Natural killer cell treated with Interleukin-12 subunit alpha and Interleukin-12 subunit beta and Interleukin-15 and Interleukin-18, amount 100 ng/mL, for 72 hours (primary cell): ENCODE measurements around the gene PRH2. TPM values are rescaled to one million over a fixed set of nuclear protein-coding genes. Genes with fewer than 3 reads are reported as not detected.
A peak's percentile ranks its signal among the peaks of the same experiment; 100 is the strongest.

Experiments
- ATAC-seq, 2 donors: fragments of 150-1000 bp; cut with Tn5 transposase in 1 of 2; sonication (Bioruptor Pico), chemical (Tn5 transposase) in 1 of 2; 2 replicates each; pipeline ENCODE4 v1.10.0; 2021
- DNase-seq: peaks from one replicate; pipeline ENCODE4 v3.0.0; 2022; ENCODE audit warnings: low spot score
- H3K27ac Mint-ChIP-seq, 2 donors: 1 replicate in 1 of 2; 2 replicates in 1 of 2; pipeline ENCODE4 v1.8.0; 2022; ENCODE audit warnings: mixed read lengths in 2 of 2, mild to moderate bottlenecking in 1 of 2, moderate library complexity in 1 of 2
- H3K27me3 Mint-ChIP-seq, 2 donors: 1 replicate in 1 of 2; 2 replicates in 1 of 2; pipeline ENCODE4 v1.8.0; 2022; ENCODE audit warnings: mixed read lengths in 2 of 2
- H3K36me3 Mint-ChIP-seq: one replicate; pipeline ENCODE4 v1.8.0; 2022; ENCODE audit warnings: mixed read lengths
- H3K4me1 Mint-ChIP-seq, 2 donors: 1 replicate in 1 of 2; 2 replicates in 1 of 2; pipeline ENCODE4 v1.8.0; 2022; ENCODE audit warnings: low read depth in 2 of 2, mixed read lengths in 2 of 2, mild to moderate bottlenecking in 1 of 2
- H3K4me3 Mint-ChIP-seq: one replicate; pipeline ENCODE4 v1.8.0; 2022; ENCODE audit warnings: mixed read lengths
- H3K9me3 Mint-ChIP-seq: 2 replicates; pipeline ENCODE4 v1.8.0; 2022; ENCODE audit warnings: mixed read lengths
- total RNA-seq, 2 donors: library from RNA; stranded (reverse); gene quantifications; one replicate each; pipeline ENCODE4 v1.2.3, GENCODE V29; 2022

PRH2 gene
- total RNA-seq, 2 donors from 2014 or later, result not detected

DNA sequence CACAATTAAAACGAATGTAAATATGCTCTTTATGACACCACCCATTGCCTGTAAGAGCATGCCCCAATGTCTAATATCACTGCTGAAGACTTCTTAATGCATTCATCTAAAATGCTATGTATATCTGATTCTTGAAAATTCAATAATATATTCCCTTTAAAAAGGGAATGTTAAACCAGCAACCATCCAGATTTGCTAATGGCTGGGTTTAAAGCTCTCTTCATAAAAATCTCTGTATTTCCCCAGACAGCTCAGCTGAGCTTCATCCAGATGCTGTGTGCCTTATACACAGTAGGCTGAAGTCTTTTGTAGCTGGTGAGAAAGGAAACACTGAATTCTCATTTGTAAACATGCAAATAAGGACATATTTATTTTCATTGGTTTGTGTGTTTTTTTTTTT, 10.1 kb downstream of the PRH2 start, which contains the start of gene TAS2R14:
Gene TAS2R14 (minus strand): TSS at position 101 of the 400 bp plus-strand sequence. CDS start 56 bp downstream, at position 45.
- H3K9me3 Mint-ChIP-seq, result no peaks in the 10 kb centered on the region
- H3K36me3 Mint-ChIP-seq, result no peaks in the 10 kb centered on the region
- DNase-seq (no peak), ATAC-seq (no peak)
- H3K4me3 Mint-ChIP-seq, result no peak within 1 kb of the TSS
- H3K27me3 Mint-ChIP-seq, result no peaks in the 10 kb centered on the region
- no peak within 1 kb of the TSS for H3K27ac Mint-ChIP-seq
- peaks cover 0 to 4% of the 10 kb centered on the region in 2 donors for H3K4me1 Mint-ChIP-seq

DNA sequence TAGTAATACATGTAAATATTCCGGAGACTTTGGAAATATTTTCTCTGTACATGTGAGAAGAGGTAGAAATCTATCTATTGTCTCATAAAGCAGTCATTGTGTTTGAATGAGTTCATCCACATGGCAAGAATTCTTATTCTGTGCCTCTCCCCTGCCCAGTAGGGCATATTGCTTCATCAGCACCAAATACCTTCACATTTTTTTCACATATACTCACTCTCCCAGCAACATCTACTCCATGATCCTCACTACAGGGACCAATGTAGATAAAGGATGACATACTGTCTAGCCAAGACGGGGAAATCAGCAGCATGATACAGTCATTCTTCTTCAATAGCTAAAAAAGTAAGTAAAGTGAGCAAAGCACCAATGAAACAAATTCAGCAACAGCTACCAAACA, 11.4 kb downstream of the PRH2 start:
- no peaks in the 10 kb centered on the region for H3K27me3 Mint-ChIP-seq
- H3K4me3 Mint-ChIP-seq, result no peak overlapping the region
- H3K4me1 Mint-ChIP-seq, result peaks cover 0 to 4% of the 10 kb centered on the region in 2 donors
- H3K9me3 Mint-ChIP-seq, result no peaks in the 10 kb centered on the region
- H3K27ac Mint-ChIP-seq, result no peak overlapping the region
- no peaks in the 10 kb centered on the region for H3K36me3 Mint-ChIP-seq
- no peak for ATAC-seq
- DNase-seq, result no peak

DNA sequence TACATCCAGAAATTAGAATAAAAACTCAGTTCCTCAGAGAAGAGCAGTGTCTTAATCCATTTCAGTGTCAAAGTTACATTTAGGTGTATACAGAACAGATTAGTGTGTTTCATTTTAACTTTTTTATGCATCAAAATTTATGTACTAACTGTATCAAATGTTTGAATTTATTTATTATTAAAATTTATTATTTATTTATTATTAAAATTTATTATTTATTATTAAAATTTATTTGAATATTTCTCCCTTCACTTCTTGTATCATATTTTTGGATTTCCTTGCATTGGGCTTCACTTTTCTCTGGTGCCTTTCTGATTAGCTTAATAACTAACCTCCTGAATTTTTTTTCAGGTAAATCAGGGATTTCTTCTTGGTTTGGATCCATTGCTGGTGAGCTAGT, 12.3 kb downstream of the PRH2 start:
- Mint-ChIP-seq H3K36me3 (no peaks in the 10 kb centered on the region), H3K27me3 (no peaks in the 10 kb centered on the region)

DNA sequence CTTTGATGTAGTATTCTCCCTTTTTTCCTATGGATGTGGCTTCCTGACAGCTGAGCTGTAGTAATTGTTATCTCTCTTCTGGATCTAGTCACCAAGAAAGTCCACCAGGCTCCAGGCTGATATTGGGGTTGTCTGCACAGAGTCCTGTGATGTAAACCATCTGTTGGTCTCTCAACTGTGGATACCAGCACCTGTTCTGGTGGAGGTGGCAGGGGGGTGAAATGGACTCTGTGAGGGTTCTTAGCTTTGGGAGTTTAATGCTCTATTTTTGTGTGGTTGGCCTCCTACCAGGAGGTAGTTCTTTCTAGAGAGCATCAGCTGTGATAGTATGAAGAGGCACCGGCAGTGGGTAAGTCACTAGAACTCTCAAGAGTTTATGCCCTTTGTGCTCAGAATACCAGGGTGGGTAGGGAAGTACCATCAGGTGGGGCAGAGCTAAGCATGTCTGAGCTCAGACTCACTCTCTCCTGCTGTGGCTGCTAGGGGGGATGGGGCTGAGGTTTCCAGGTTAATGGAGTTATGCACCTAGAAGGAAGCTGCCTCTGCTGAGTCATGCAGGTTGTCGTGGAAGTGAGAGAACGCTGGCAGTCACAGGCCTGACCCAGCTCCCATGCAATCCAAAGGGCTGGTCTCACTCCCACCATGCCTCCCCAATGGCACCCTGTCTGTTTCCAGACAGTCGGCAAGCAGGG, 13.0 kb downstream of the PRH2 start:
- Mint-ChIP-seq H3K27me3 (no peaks in the 10 kb centered on the region), H3K4me1 (peaks cover 0 to 4% of the 10 kb centered on the region in 2 donors), H3K36me3 (peaks cover 5% of the 10 kb centered on the region), H3K9me3 (peaks cover 3% of the 10 kb centered on the region), H3K4me3 (no peak overlapping the region), H3K27ac (no peak overlapping the region)
- ATAC-seq (peak in 1 of 2 donors; percentile 52), DNase-seq (no peak)

More for the DNA sequence above, 12.3 kb downstream of the PRH2 start:
- peaks cover 0 to 4% of the 10 kb centered on the region in 2 donors for H3K4me1 Mint-ChIP-seq
- ATAC-seq (no peak), DNase-seq (no peak)
- no peak overlapping the region for H3K4me3 Mint-ChIP-seq
- H3K27ac Mint-ChIP-seq, result no peak overlapping the region
- H3K9me3 Mint-ChIP-seq, result no peaks in the 10 kb centered on the region

DNA sequence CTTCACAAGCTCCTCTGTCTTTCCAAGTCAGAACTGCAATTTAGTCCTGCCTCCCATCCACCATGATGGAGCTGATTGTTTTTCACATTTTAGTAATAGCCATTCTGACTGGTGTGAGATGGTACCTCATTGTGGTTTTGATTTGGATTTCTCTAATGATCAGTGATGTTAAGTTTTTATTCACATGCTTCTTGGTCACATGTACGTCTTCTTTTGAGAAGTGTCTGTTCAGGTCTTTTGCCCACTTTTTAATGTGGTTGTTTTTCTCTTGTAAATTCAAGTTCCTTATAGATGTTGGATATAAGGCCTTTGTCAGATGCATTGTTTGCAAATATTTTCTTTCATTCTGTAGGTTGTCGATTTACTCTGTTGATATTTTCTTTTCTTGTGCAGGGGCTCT, 14.1 kb downstream of the PRH2 start:
- Mint-ChIP-seq H3K4me3 (no peak overlapping the region), H3K27ac (no peak overlapping the region), H3K36me3 (peaks cover 16% of the 10 kb centered on the region), H3K9me3 (peaks cover 12% of the 10 kb centered on the region), H3K27me3 (no peaks in the 10 kb centered on the region), H3K4me1 (peaks cover 0 to 4% of the 10 kb centered on the region in 2 donors)
- ATAC-seq (no peak), DNase-seq (no peak)

DNA sequence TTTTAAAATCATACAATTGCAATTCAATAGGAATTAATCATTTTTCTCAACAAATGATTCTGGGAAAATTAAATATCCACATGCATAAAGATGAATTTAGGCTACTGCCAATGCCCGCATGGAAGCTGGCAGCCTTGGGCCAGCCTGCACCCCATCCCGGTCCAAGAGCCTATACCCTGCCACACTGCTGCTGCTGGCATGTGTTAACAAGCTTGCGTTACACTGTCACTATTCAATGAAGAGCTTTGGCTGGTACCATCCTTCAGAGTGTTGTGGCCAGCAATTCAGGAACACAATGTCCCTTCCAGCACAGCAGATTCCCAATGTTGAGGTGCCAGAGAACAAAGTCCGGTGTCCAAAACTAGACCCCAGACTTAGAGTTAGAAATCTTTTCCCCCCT, 23.6 kb downstream of the PRH2 start:
- Mint-ChIP-seq H3K27me3 (peaks cover 0 to 3% of the 10 kb centered on the region in 2 donors), H3K27ac (no peak overlapping the region), H3K4me1 (peaks cover 29 to 38% of the 10 kb centered on the region in 2 donors), H3K4me3 (no peak overlapping the region), H3K36me3 (peaks cover 37% of the 10 kb centered on the region), H3K9me3 (peaks cover 11% of the 10 kb centered on the region)
- ATAC-seq (no peak), DNase-seq (no peak)

DNA sequence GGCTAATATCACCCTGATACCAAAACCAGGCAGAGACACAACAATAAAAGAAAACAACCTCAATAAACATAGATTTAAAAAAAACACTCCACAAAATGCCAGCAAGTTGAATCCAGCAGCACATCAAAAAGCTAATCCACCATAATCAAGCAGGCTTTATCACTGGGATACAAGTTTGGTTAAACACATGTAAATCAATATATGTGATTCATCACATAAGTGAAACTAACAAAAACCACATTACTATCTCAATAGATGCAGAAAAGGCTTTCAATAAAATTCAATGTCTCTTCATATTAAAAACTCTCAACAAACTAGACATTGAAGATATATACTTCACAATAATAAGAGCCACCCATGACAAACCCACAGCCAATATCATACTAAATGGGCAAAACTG, 27.0 kb downstream of the PRH2 start:
- H3K4me1 Mint-ChIP-seq, result peaks cover 45 to 51% of the 10 kb centered on the region in 2 donors
- no peak for ATAC-seq
- no peak overlapping the region for H3K4me3 Mint-ChIP-seq
- peaks cover 0 to 5% of the 10 kb centered on the region in 2 donors for H3K27me3 Mint-ChIP-seq
- no peak for DNase-seq
- H3K36me3 Mint-ChIP-seq, result peaks cover 21% of the 10 kb centered on the region
- H3K9me3 Mint-ChIP-seq, result peaks cover 5% of the 10 kb centered on the region
- no peak overlapping the region for H3K27ac Mint-ChIP-seq

DNA sequence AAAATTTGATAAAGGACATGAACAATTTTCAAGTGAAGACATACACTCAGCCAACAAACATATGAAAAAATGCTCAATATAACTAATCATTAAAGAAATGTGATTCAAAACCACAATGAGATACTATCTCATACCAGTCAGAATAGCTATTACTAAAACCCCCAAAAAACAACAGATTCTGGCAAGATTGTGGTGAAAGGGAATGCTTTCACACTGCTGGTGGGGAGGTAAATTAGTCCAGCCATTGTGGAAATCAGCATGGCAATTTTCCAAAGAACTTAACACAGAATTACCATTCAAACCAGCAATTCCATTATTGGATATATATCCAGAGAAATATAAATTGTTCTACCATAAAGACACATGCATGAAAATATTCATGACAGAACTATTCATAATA, 28.7 kb downstream of the PRH2 start:
- DNase-seq (no peak), ATAC-seq (no peak)
- Mint-ChIP-seq H3K4me3 (no peak overlapping the region), H3K36me3 (peaks cover 19% of the 10 kb centered on the region), H3K4me1 (peaks cover 50 to 53% of the 10 kb centered on the region in 2 donors), H3K27me3 (peaks cover 0 to 5% of the 10 kb centered on the region in 2 donors), H3K9me3 (peaks cover 5% of the 10 kb centered on the region), H3K27ac (no peak overlapping the region)

DNA sequence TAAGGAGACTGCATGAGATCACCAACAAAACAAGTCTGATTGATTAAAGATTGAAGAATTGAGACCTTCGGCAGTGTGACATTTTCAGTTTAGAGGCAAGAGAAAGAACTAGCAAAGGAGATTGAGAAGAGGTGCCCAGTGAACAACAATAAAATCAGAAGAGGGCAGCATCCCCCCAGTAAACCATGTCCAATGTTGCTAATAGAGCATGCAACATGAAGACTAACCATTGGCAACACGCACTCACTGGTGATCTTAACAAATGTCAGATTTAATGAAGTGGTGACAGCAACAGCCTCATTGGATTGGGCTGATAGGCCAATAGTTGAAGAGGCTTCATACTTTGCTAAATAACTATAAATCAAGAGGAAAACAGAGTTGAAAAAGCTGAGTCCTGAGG, 30.8 kb downstream of the PRH2 start:
- H3K27ac Mint-ChIP-seq, result no peak overlapping the region
- H3K4me3 Mint-ChIP-seq, result no peak overlapping the region
- H3K4me1 Mint-ChIP-seq, result peaks cover 33 to 34% of the 10 kb centered on the region in 2 donors
- H3K36me3 Mint-ChIP-seq, result peaks cover 8% of the 10 kb centered on the region
- H3K27me3 Mint-ChIP-seq, result peaks cover 0 to 2% of the 10 kb centered on the region in 2 donors
- peaks cover 1% of the 10 kb centered on the region for H3K9me3 Mint-ChIP-seq
- DNase-seq (no peak), ATAC-seq (no peak)

DNA sequence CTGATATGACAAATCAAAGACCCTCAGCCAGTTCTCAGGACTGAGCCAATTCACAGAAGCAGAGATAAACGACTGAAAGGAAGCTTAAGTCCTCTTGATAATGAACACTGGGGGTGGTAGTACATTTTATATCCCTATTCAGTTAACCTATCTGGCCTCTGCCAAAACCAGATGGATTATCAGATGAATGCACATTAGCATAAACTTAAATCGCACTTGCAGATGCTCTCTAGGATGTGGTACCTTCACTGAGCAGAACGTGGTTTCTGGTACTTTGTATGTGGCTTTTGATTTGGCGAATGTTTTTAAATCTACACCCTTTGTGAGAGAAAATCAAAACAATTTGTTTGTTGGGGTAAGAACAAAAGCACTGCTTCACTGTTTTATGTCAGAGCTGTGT, 31.2 kb downstream of the PRH2 start:
- ATAC-seq, result peak in 1 of 2 donors; percentile 24
- DNase-seq, result no peak
- peaks cover 30 to 31% of the 10 kb centered on the region in 2 donors for H3K4me1 Mint-ChIP-seq
- peaks cover 4% of the 10 kb centered on the region for H3K36me3 Mint-ChIP-seq
- H3K9me3 Mint-ChIP-seq, result no peaks in the 10 kb centered on the region
- H3K27ac Mint-ChIP-seq, result no peak overlapping the region
- H3K4me3 Mint-ChIP-seq, result no peak overlapping the region
- H3K27me3 Mint-ChIP-seq, result peaks cover 0 to 2% of the 10 kb centered on the region in 2 donors

DNA sequence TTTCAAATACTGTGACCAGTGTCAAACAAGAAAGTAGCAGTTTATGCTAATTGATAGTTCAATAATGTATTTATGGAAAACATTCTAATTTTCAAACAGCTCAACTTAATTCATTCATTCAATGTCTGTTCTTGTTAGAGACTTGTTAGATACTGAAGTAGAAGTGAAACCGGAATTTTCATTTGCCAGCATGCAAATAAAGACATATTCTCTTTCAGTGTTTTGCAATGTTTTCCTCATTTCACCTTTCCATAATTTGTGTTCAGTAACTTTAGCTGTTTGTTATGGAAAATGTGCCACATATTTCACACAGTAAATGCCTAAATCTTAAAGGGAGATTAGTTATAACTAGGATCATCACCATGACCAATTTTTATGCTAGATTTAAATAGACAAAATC, 36.4 kb downstream of the PRH2 start:
- ATAC-seq, result no peak
- Mint-ChIP-seq H3K27ac (no peak overlapping the region), H3K9me3 (no peaks in the 10 kb centered on the region), H3K4me3 (no peak overlapping the region), H3K4me1 (peaks cover 6 to 8% of the 10 kb centered on the region in 2 donors), H3K27me3 (no peaks in the 10 kb centered on the region), H3K36me3 (no peaks in the 10 kb centered on the region)
- DNase-seq, result no peak

DNA sequence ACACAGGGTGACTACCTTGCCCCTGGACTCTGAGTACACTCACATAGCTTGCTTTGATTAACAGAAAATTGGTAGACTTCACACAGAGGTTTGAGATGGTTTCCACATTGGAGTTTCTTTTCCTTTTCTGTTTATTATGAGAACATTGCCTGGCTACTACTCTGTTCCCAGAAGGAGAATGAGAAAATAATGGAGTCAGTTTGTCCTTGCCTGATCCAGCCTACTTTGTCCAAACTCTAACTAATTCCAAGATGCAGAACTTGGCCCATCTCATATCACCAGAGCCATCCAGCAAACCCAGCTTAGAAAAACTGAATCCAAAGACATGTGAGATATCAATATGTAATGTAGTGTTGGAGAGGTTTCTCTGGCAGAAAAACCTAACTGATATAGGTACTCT, 37.3 kb downstream of the PRH2 start:
- H3K4me3 Mint-ChIP-seq, result no peak overlapping the region
- no peaks in the 10 kb centered on the region for H3K9me3 Mint-ChIP-seq
- no peaks in the 10 kb centered on the region for H3K36me3 Mint-ChIP-seq
- DNase-seq (no peak), ATAC-seq (no peak)
- peaks cover 0 to 4% of the 10 kb centered on the region in 2 donors for H3K4me1 Mint-ChIP-seq
- no peak overlapping the region for H3K27ac Mint-ChIP-seq
- no peaks in the 10 kb centered on the region for H3K27me3 Mint-ChIP-seq

DNA sequence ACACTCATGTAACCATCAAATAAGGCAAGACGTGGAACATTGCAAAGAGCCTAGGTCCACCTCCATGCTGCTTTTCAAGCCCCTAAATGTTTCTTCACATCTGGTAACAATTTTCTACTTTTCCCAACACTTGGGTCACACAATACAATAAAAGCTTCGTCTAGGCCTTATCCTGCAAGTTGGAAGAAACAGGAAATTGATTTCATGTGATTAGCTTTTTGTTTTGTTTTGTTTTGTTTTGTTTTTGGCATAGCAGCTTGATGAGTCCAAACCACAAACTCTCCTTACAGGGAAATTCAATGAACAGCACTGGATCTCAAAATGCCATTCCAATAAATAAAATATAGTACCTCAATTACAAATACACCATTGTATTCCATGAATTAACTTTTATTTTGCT, 38.4 kb downstream of the PRH2 start:
- DNase-seq (no peak), ATAC-seq (no peak)
- no peak overlapping the region for H3K4me3 Mint-ChIP-seq
- no peak overlapping the region for H3K27ac Mint-ChIP-seq
- no peaks in the 10 kb centered on the region for H3K36me3 Mint-ChIP-seq
- no peaks in the 10 kb centered on the region for H3K4me1 Mint-ChIP-seq
- no peaks in the 10 kb centered on the region for H3K9me3 Mint-ChIP-seq
- no peaks in the 10 kb centered on the region for H3K27me3 Mint-ChIP-seq

DNA sequence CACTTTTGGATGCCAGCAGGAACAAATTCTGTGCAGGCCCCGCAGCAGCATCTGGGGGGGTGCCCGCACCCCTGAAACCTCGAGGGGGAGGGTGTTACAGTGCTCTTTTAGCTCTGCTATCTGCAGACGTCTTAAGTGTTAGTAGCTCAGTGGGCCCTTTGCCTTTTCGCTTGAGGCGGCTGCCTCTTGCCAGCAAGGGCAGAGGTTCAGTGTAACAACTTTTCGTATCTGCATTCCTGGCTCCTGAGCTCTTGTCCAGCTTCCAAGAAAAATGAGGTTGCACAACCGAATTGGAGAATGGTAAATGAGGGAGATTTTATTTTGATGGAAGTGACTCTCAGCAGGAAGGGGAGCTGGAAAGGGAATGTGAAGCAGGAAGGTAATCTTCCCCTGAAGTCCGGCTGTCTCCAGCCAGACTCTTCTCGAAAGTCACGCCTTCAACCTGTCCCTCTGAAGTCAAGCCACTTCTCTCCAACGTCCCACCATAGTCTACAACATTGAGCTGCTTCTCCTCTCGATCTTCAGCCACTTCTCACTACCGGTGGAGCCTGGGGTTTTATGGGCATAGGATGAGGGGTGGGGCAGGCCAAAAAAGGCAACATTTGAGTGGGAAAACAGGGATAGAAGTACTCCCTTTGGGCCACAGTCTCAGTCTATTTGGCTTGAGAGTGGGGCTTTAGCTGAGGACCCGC, 39.9 kb downstream of the PRH2 start:
- Mint-ChIP-seq H3K36me3 (no peaks in the 10 kb centered on the region), H3K9me3 (no peaks in the 10 kb centered on the region), H3K4me1 (no peaks in the 10 kb centered on the region), H3K4me3 (no peak overlapping the region), H3K27me3 (no peaks in the 10 kb centered on the region), H3K27ac (no peak overlapping the region)
- no peak for ATAC-seq
- DNase-seq, result no peak
